IMR-90 (cell line): ENCODE measurements around the gene CDRT4. TPM values are rescaled to one million over a fixed set of nuclear protein-coding genes. Genes with fewer than 3 reads are reported as not detected.

ENCODE experiments used
- ATAC-seq: fragments of 200-7000 bp; cut with Tn5 transposase; 2 replicates; pipeline ENCODE4 v1.9.1; 2020; ENCODE audit warnings: low read depth, mild to moderate bottlenecking, moderate library complexity
- BruUV-seq: library from RNA; stranded (reverse); fragments of 400-500 nt; replicated peaks from 2 replicates; lab custom pipeline; 2021; lab: Mats Ljungman, UMichigan
- CTCF ChIA-PET: fragments of 300-600 bp; formaldehyde crosslinking; extraction: SDS; loops from one replicate; lab custom pipeline; 2021; ENCODE audit warnings: antibody characterized with exemption; lab: Yijun Ruan, JAX
- POLR2A ChIA-PET: fragments of 300-600 bp; sonication (Branson Sonifier 250); formaldehyde crosslinking; loops from one replicate; lab custom pipeline; 2022; ENCODE audit warnings: antibody characterized with exemption; ENCODE audit not compliant: unreplicated experiment; lab: Charles Lee
- DNase-seq: peaks from one replicate; pipeline ENCODE4 v3.0.0; 2013
- H2AFZ ChIP-seq: replicated peaks from 2 replicates; pipeline ENCODE3; 2013; ENCODE audit warnings: low read length, mild to moderate bottlenecking; ENCODE audit not compliant: poor library complexity
- H2AK5ac ChIP-seq: 2 replicates; pipeline ENCODE4 v1.6.1; 2013; ENCODE audit warnings: low read depth, low read length, inconsistent platforms
- H2AK9ac ChIP-seq: replicated peaks from 2 replicates; pipeline ENCODE3; 2013; ENCODE audit warnings: mild to moderate bottlenecking, low read depth, low read length, moderate library complexity; ENCODE audit not compliant: poor library complexity
- H2BK120ac ChIP-seq: 2 replicates; pipeline ENCODE4 v1.6.1; 2013; ENCODE audit warnings: low read depth, low read length, inconsistent platforms
- H2BK15ac ChIP-seq: 3 replicates; pipeline ENCODE4 v1.6.1; 2013; ENCODE audit warnings: low read depth, low read length, inconsistent platforms
- H2BK20ac ChIP-seq: 2 replicates; pipeline ENCODE4 v1.6.1; 2013; ENCODE audit warnings: low read depth, mild to moderate bottlenecking, inconsistent platforms, low read length, moderate library complexity
- H2BK5ac ChIP-seq: 2 replicates; pipeline ENCODE4 v1.6.1; 2013; ENCODE audit warnings: mild to moderate bottlenecking, low read depth, low read length, inconsistent platforms; ENCODE audit not compliant: poor library complexity, severe bottlenecking
- H3K14ac ChIP-seq: replicated peaks from 2 replicates; pipeline ENCODE4 v1.6.1; 2013; ENCODE audit warnings: low read depth, low read length, inconsistent platforms
- H3K18ac ChIP-seq: 2 replicates; pipeline ENCODE4 v1.6.1; 2013; ENCODE audit warnings: low read depth, low read length, control low read depth
- H3K23ac ChIP-seq: 2 replicates; pipeline ENCODE4 v1.6.1; 2013; ENCODE audit warnings: low read depth, low read length, inconsistent platforms
- H3K27ac ChIP-seq: 2 replicates; pipeline ENCODE4 v1.5.1; 2013; ENCODE audit warnings: mild to moderate bottlenecking, control low read depth, low read length; ENCODE audit not compliant: insufficient read depth
- H3K27me3 ChIP-seq: 2 replicates; pipeline ENCODE4 v1.6.1; 2013; ENCODE audit warnings: low read length; ENCODE audit not compliant: control insufficient read depth, insufficient read depth
- H3K36me3 ChIP-seq: 2 replicates; pipeline ENCODE4 v1.6.1; 2013; ENCODE audit warnings: low read length, mixed read lengths; ENCODE audit not compliant: control insufficient read depth, insufficient read depth
- H3K4ac ChIP-seq: 2 replicates; pipeline ENCODE4 v1.6.1; 2013; ENCODE audit warnings: low read depth, low read length, inconsistent platforms
- H3K4me1 ChIP-seq: 2 replicates; pipeline ENCODE4 v1.6.1; 2013; ENCODE audit warnings: low read length, mixed read lengths; ENCODE audit not compliant: control insufficient read depth, insufficient read depth
- H3K4me2 ChIP-seq: 2 replicates; pipeline ENCODE4 v1.6.1; 2013; ENCODE audit warnings: low read depth, mild to moderate bottlenecking, control low read depth, low read length, moderate library complexity
- H3K4me3 ChIP-seq: 2 replicates; pipeline ENCODE4 v1.5.1; 2013; ENCODE audit warnings: low read depth, mild to moderate bottlenecking, control low read depth, low read length, moderate library complexity; ENCODE audit not compliant: insufficient read depth
- H3K56ac ChIP-seq: 2 replicates; pipeline ENCODE4 v1.6.1; 2013; ENCODE audit warnings: low read length, inconsistent platforms; ENCODE audit not compliant: insufficient read depth; ENCODE audit errors: extremely low read depth
- H3K79me1 ChIP-seq, 2 experiments: 2 replicates each; pipeline ENCODE4 v1.6.1; 2013; ENCODE audit warnings: low read length in 2 of 2, inconsistent platforms in 1 of 2, low read depth in 1 of 2
- H3K9ac ChIP-seq: 2 replicates; pipeline ENCODE4 v1.6.1; 2013; ENCODE audit warnings: low read depth, low read length, control low read depth
- H3K9me1 ChIP-seq: 2 replicates; pipeline ENCODE4 v1.6.1; 2013; ENCODE audit warnings: low read length, inconsistent platforms; ENCODE audit not compliant: insufficient read depth
- H3K9me3 ChIP-seq: 2 replicates; pipeline ENCODE4 v1.6.1; 2013; ENCODE audit warnings: low read length; ENCODE audit not compliant: control insufficient read depth, insufficient read depth
- H4K20me1 ChIP-seq: 2 replicates; pipeline ENCODE4 v1.6.1; 2013; ENCODE audit warnings: low read length, inconsistent platforms; ENCODE audit not compliant: insufficient read depth
- H4K5ac ChIP-seq: 2 replicates; pipeline ENCODE4 v1.6.1; 2013; ENCODE audit warnings: mild to moderate bottlenecking, low read depth, low read length, control low read depth
- H4K8ac ChIP-seq, 2 experiments: 2 replicates each; pipeline ENCODE4 v1.6.1; 2013; ENCODE audit warnings: low read depth in 2 of 2, low read length in 2 of 2, control low read depth in 1 of 2, inconsistent platforms in 1 of 2
- H4K91ac ChIP-seq: 2 replicates; pipeline ENCODE4 v1.6.1; 2013; ENCODE audit warnings: low read depth, low read length, inconsistent platforms; ENCODE audit not compliant: insufficient read depth
- BHLHE40 ChIP-seq: fragments of 150-350 bp; IDR thresholded peaks from 2 replicates; pipeline ENCODE4 v1.6.1; 2016; ENCODE audit warnings: mild to moderate bottlenecking, low read depth, low read length
- CEBPB ChIP-seq: IDR thresholded peaks from 2 replicates; pipeline ENCODE4 v1.6.1; 2012; ENCODE audit warnings: low read depth, low read length, improper control_type of control experiment
- CHD1 ChIP-seq: IDR thresholded peaks from 2 replicates; pipeline ENCODE4 v1.6.1; 2012; ENCODE audit warnings: low read depth, low read length, improper control_type of control experiment
- CTCF ChIP-seq: conservative IDR thresholded peaks from 2 replicates; pipeline ENCODE4 v1.5.1; 2012; ENCODE audit warnings: mild to moderate bottlenecking, low read depth, low read length, improper control_type of control experiment
- ELK1 ChIP-seq: fragments of 150-350 bp; IDR thresholded peaks from 2 replicates; pipeline ENCODE4 v1.6.1; 2016; ENCODE audit warnings: low read depth, mild to moderate bottlenecking, low read length, moderate library complexity, borderline replicate concordance
- FOS ChIP-seq: fragments of 150-350 bp; IDR thresholded peaks from 2 replicates; pipeline ENCODE4 v1.6.1; 2016; ENCODE audit warnings: low read depth, low read length
- MAFK ChIP-seq: IDR thresholded peaks from 2 replicates; pipeline ENCODE4 v1.6.1; 2012; ENCODE audit warnings: low read depth, low read length, improper control_type of control experiment
- MAZ ChIP-seq: IDR thresholded peaks from 2 replicates; pipeline ENCODE4 v1.6.1; 2012; ENCODE audit warnings: low read depth, mild to moderate bottlenecking, low read length, improper control_type of control experiment, moderate library complexity, borderline replicate concordance
- MXI1 ChIP-seq: IDR thresholded peaks from 2 replicates; pipeline ENCODE4 v1.6.1; 2012; ENCODE audit warnings: low read depth, mild to moderate bottlenecking, low read length, moderate library complexity, borderline replicate concordance
- NFE2L2 ChIP-seq: fragments of 150-350 bp; IDR thresholded peaks from 2 replicates; pipeline ENCODE4 v1.6.1; 2016; ENCODE audit warnings: low read depth, mild to moderate bottlenecking, low read length
- POLR2A ChIP-seq: IDR thresholded peaks from 2 replicates; pipeline ENCODE4 v1.6.1; 2012; ENCODE audit warnings: mild to moderate bottlenecking, low read depth, low read length
- RAD21 ChIP-seq: IDR thresholded peaks from 2 replicates; pipeline ENCODE4 v1.6.1; 2012; ENCODE audit warnings: low read length, improper control_type of control experiment
- RCOR1 ChIP-seq: IDR thresholded peaks from 2 replicates; pipeline ENCODE4 v1.6.1; 2012; ENCODE audit warnings: mild to moderate bottlenecking, low read length, improper control_type of control experiment; ENCODE audit not compliant: insufficient replicate concordance
- RFX5 ChIP-seq: IDR thresholded peaks from 2 replicates; pipeline ENCODE4 v1.8.0; 2012; ENCODE audit warnings: low read depth, mild to moderate bottlenecking, low read length, moderate library complexity
- SMC3 ChIP-seq: fragments of 150-350 bp; IDR thresholded peaks from 2 replicates; pipeline ENCODE4 v1.6.1; 2016; ENCODE audit warnings: low read depth, mild to moderate bottlenecking, antibody characterized with exemption, low read length, moderate library complexity
- USF2 ChIP-seq: fragments of 150-350 bp; IDR thresholded peaks from 2 replicates; pipeline ENCODE4 v1.6.1; 2017; ENCODE audit warnings: mild to moderate bottlenecking, antibody characterized with exemption, low read length, low read depth
- WGBS, 2 experiments: methylation state at CpG; one replicate each; pipeline versions ENCODE4 v1.1.5 to v1.1.7; 2013; ENCODE audit warnings: missing lambda C conversion rate in 2 of 2; ENCODE audit not compliant: insufficient read length in 1 of 2; ENCODE audit errors: extremely low coverage in 2 of 2; 5-methylcytosine and 5-hydroxymethylcytosine counted together
- dilution Hi-C: fragments of 300-500 bp; cut with HindIII; formaldehyde crosslinking; loops from one replicate; pipeline ENCODE4 v1.14.3; 2018; ENCODE audit warnings: low sequenced_read_pairs; ENCODE audit not compliant: unreplicated experiment
- in situ Hi-C: fragments of 300-500 bp; cut with MboI; formaldehyde crosslinking; loops from 3 replicates; pipeline ENCODE4 v1.14.3; 2019; ENCODE audit warnings: low sequenced_read_pairs, inconsistent platforms, mixed read lengths
- intact Hi-C: fragments of 100-400 bp; cut with micrococcal nuclease; formaldehyde crosslinking; loops from 2 replicates; pipeline ENCODE4 v1.10.0; 2022
- polyA plus RNA-seq, 3 experiments: library from polyadenylated mRNA; depleted of rRNA; stranded (reverse); fragments of >200 nt; gene quantifications; 2 replicates each; pipeline ENCODE4 v1.2.3, GENCODE V29; 2012; ENCODE audit warnings: low replicate concordance in 1 of 3
- total RNA-seq: library from RNA; depleted of rRNA; stranded (reverse); fragments of >200 nt; gene quantifications from 2 replicates; pipeline ENCODE4 v1.2.3, GENCODE V29; 2012

Gene CDRT4
- total and polyA plus RNA-seq, 2 of the 4 experiments (the other 2 are of a cell fraction), result 0.90 to 3.7 TPM

- POLR2A ChIA-PET, result no interaction called here
- no TSS peak for BruUV-seq
- no peaks in the 10 kb centered on the region; the same call in 1 of the 2 replicates for H3K9me1 ChIP-seq
These were observed 42.9 kb downstream of the CDRT4 start for GRCh38 chr17:15424521-15424920.

More at GRCh38 chr17:15424521-15424920, 42.9 kb downstream of the CDRT4 start:
- H3K14ac ChIP-seq, result no peak overlapping the region
- no peak overlapping the region for H2AK9ac ChIP-seq
- H2BK5ac ChIP-seq, result no peak overlapping the region
- in situ Hi-C loops, result no loop called here
- dilution Hi-C loops, result no loop called here
- no peak overlapping the region for H3K23ac ChIP-seq
- no peak overlapping the region for H3K4me2 ChIP-seq
- H3K27ac ChIP-seq, result no peak overlapping the region
- no peak overlapping the region for H3K4ac ChIP-seq
- no peak overlapping the region for H4K91ac ChIP-seq
- no peaks in the 10 kb centered on the region for H3K79me1 ChIP-seq
- no peak overlapping the region for H2BK120ac ChIP-seq
- no peak overlapping the region for H4K5ac ChIP-seq
- H3K27me3 ChIP-seq, result peaks cover 7% of the 10 kb centered on the region; the same call in 1 of the 2 replicates
- H3K56ac ChIP-seq, result no peak overlapping the region
- CTCF ChIA-PET, result interaction anchor here (1.3 kb wide), 1 partner anchor 78 kb away, joined by 3 read pairs; no protein-coding TSS in a partner anchor
- H2AFZ ChIP-seq, result no peak overlapping the region
- TF ChIP-seq MAZ (no peak), FOS (no peak), RAD21 (no peak), CEBPB (no peak), RCOR1 (no peak), CHD1 (no peak), MXI1 (no peak), RFX5 (no peak), MAFK (no peak), NFE2L2 (no peak), USF2 (no peak), SMC3 (no peak), POLR2A (no peak), ELK1 (no peak), BHLHE40 (no peak), CTCF (no peak)
- peaks cover 5% of the 10 kb centered on the region; the same call in 1 of the 2 replicates for H3K4me1 ChIP-seq
- H3K9me3 ChIP-seq, result no peaks in the 10 kb centered on the region
- no peak overlapping the region for H2AK5ac ChIP-seq
- no peak overlapping the region for H2BK20ac ChIP-seq
- H2BK15ac ChIP-seq, result no peak overlapping the region
- intact Hi-C loops, result no loop called here
- no peak overlapping the region for H3K18ac ChIP-seq
- H3K36me3 ChIP-seq, result no peaks in the 10 kb centered on the region
- no peak overlapping the region for H4K8ac ChIP-seq
- WGBS, 2 experiments, result no CpG with 5 or more reads among the region's 3 CpGs
- no peak for ATAC-seq
- no peak overlapping the region for H3K4me3 ChIP-seq
- no peaks in the 10 kb centered on the region for H4K20me1 ChIP-seq
- DNase-seq, result no peak
- no peak overlapping the region for H3K9ac ChIP-seq
